DOHH2 (cell line): ENCODE measurements around the gene ARSD.
"Not testable (repeated sequence)": the region's sequence is repeated elsewhere in the genome, so short reads cannot be mapped to it uniquely, and the experiment has no call there.

Experiments used
- H3F3A ChIP-seq: fragments of 200-600 bp; sonication (generic), shearing (Covaris generic); 2 replicates; pipeline ENCODE4 v1.6.0; 2016; ENCODE audit warnings: antibody characterized with exemption, mild to moderate bottlenecking; ENCODE audit not compliant: control insufficient read depth, insufficient read depth
- H3K27ac ChIP-seq: fragments of 200-600 bp; sonication (generic); 2 replicates; pipeline ENCODE4 v1.5.1; 2014; ENCODE audit warnings: low read depth, mild to moderate bottlenecking, low read length, moderate library complexity
- H3K27me3 ChIP-seq: fragments of 200-600 bp; sonication (generic); 2 replicates; pipeline ENCODE4 v1.6.1; 2014; ENCODE audit warnings: mild to moderate bottlenecking, low read length, mixed read lengths; ENCODE audit not compliant: control insufficient read depth
- H3K36me3 ChIP-seq: fragments of 200-600 bp; sonication (generic); 2 replicates; pipeline ENCODE4 v1.6.1; 2014; ENCODE audit warnings: mild to moderate bottlenecking, low read length, moderate library complexity, mixed read lengths; ENCODE audit not compliant: control insufficient read depth
- H3K4me1 ChIP-seq: fragments of 200-600 bp; sonication (generic); 2 replicates; pipeline ENCODE4 v1.6.1; 2014; ENCODE audit warnings: mild to moderate bottlenecking, low read length, mixed read lengths; ENCODE audit not compliant: control insufficient read depth
- H3K4me2 ChIP-seq: fragments of 200-600 bp; sonication (generic); 2 replicates; pipeline ENCODE4 v1.6.0; 2014; ENCODE audit warnings: mild to moderate bottlenecking, low read length, moderate library complexity
- H3K4me3 ChIP-seq: fragments of 200-600 bp; sonication (generic); 2 replicates; pipeline ENCODE4 v1.5.1; 2014; ENCODE audit warnings: mild to moderate bottlenecking, low read length, mixed read lengths
- H3K79me2 ChIP-seq: fragments of 200-600 bp; sonication (generic); 2 replicates; pipeline ENCODE4 v1.6.1; 2014; ENCODE audit warnings: mild to moderate bottlenecking, low read length, mixed read lengths; ENCODE audit not compliant: control insufficient read depth
- H3K9me2 ChIP-seq: fragments of 200-600 bp; sonication (generic); replicated peaks from 2 replicates; pipeline ENCODE4 v1.6.1; 2014; ENCODE audit warnings: mild to moderate bottlenecking, low read length, mixed read lengths; ENCODE audit not compliant: control insufficient read depth
- H3K9me3 ChIP-seq: fragments of 200-600 bp; sonication (generic); 2 replicates; pipeline ENCODE4 v1.6.1; 2014; ENCODE audit warnings: antibody characterized with exemption, low read length, mixed read lengths; ENCODE audit not compliant: control insufficient read depth, insufficient read depth
- H4K20me1 ChIP-seq: fragments of 200-600 bp; sonication (generic); 2 replicates; pipeline ENCODE4 v1.6.0; 2014; ENCODE audit warnings: low read depth, mild to moderate bottlenecking, antibody characterized with exemption, low read length, moderate library complexity; ENCODE audit not compliant: control insufficient read depth, insufficient read depth
- EZH2phosphoT487 ChIP-seq: fragments of 200-600 bp; sonication (generic); IDR thresholded peaks from 2 replicates; pipeline ENCODE4 v1.6.1; 2017; ENCODE audit warnings: borderline replicate concordance, mild to moderate bottlenecking, antibody characterized with exemption, low read length, moderate library complexity, mixed read lengths
- TF ChIP-seq, protein P1 (sequence below): fragments of 200-600 bp; sonication (generic); IDR thresholded peaks from one replicate; pipeline ENCODE4 v1.5.1; 2014; ENCODE audit warnings: antibody characterized with exemption, mild to moderate bottlenecking, low read depth, low read length; ENCODE audit not compliant: poor library complexity, severe bottlenecking

The ARSD gene

DNA sequence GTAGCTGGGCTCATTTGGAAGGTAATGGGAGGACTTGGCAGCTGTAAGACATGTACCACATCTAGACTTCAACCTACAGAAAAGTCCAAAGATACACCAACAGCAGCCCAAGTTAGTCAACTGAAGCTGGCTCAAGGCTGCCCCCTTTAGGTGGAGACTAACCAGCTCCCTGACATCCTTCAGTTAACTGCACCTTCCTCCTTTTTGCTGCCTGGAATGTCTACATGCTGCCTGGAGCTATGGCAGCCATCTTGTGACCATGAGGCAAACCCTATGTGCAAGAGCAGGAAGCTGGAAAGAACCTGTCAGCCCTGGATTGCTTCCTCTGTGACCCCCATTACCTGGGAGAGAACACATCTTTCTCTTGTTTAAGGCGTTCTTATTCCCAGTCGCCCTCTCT is 25.8 kb downstream of the ARSD start:
- no peaks in the 10 kb centered on the region for H4K20me1 ChIP-seq
- H3K27me3 ChIP-seq, result no peaks in the 10 kb centered on the region
- H3K9me3 ChIP-seq, result no peaks in the 10 kb centered on the region
- TF ChIP-seq, protein P1, sequence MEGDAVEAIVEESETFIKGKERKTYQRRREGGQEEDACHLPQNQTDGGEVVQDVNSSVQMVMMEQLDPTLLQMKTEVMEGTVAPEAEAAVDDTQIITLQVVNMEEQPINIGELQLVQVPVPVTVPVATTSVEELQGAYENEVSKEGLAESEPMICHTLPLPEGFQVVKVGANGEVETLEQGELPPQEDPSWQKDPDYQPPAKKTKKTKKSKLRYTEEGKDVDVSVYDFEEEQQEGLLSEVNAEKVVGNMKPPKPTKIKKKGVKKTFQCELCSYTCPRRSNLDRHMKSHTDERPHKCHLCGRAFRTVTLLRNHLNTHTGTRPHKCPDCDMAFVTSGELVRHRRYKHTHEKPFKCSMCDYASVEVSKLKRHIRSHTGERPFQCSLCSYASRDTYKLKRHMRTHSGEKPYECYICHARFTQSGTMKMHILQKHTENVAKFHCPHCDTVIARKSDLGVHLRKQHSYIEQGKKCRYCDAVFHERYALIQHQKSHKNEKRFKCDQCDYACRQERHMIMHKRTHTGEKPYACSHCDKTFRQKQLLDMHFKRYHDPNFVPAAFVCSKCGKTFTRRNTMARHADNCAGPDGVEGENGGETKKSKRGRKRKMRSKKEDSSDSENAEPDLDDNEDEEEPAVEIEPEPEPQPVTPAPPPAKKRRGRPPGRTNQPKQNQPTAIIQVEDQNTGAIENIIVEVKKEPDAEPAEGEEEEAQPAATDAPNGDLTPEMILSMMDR, result no peak
- TF ChIP-seq EZH2phosphoT487, result no peak
- H3K9me2 ChIP-seq, result no peaks in the 10 kb centered on the region
- no peaks in the 10 kb centered on the region for H3K79me2 ChIP-seq
- H3K4me3 ChIP-seq, result no peak overlapping the region
- H3K27ac ChIP-seq, result no peak overlapping the region
- H3K4me2 ChIP-seq, result no peak overlapping the region
- no peaks in the 10 kb centered on the region for H3K36me3 ChIP-seq
- H3F3A ChIP-seq, result no peaks in the 10 kb centered on the region
- H3K4me1 ChIP-seq, result no peaks in the 10 kb centered on the region

DNA sequence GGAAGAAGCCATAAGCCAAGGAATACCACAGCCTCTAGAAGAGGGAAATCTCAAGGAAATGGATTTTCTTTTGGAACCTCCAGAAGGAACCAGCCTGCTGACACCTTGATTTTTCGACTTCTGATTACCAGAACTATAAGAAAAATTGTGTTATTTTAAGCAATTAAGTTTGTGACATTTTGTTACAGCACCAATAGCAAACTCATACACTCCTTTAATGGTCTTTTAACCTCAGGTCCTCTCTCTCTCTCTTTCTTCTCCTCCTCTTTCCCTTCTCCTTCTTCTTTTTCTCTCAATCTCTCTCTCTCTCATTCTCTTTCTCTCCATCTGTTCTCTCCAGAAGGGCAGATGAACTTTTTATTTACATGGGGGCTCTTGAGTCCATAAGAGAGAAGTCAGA is 26.3 kb downstream of the ARSD start:
- H3K27me3 ChIP-seq, result no peaks in the 10 kb centered on the region
- H3K4me1 ChIP-seq, result no peaks in the 10 kb centered on the region
- H4K20me1 ChIP-seq, result no peaks in the 10 kb centered on the region
- no peak for TF ChIP-seq EZH2phosphoT487
- no peak overlapping the region for H3K4me3 ChIP-seq
- no peaks in the 10 kb centered on the region for H3K36me3 ChIP-seq
- H3K9me3 ChIP-seq, result no peaks in the 10 kb centered on the region
- H3K27ac ChIP-seq, result no peak overlapping the region
- H3K9me2 ChIP-seq, result no peaks in the 10 kb centered on the region
- no peaks in the 10 kb centered on the region for H3K79me2 ChIP-seq
- no peaks in the 10 kb centered on the region for H3F3A ChIP-seq
- H3K4me2 ChIP-seq, result no peak overlapping the region

DNA sequence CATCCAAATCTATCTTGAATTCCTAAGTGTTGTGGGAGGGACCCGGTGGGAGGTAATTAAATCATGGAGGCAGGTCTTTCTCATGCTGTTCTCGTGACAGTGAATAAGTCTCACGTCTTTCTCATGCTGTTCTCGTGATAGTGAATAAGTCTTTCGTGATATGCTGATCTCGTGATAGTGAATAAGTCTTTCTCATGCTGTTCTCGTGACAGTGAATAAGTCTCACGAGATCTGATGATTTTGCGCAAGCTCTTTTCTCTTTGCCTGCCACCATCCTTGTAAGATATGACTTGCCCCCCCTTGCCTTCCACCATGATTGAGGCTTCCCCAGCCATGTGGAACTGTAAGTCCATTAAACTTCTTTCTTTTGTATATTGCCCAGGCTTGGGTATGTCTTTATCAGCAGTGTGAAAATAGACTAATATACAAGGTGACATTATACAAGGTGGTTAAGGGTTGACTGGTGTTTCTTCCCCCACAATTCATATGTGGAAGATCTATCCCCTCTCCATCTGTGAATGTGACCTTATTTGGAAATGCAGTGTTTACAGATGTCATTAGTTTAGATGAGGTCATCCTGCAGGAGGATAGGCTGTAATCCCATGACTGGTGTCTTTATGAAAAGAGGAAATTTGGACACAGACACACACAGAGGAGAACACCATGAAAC is 27.6 kb downstream of the ARSD start:
- Histone ChIP-seq H3K79me2 (no peaks in the 10 kb centered on the region), H3K4me1 (no peaks in the 10 kb centered on the region), H3F3A (no peaks in the 10 kb centered on the region), H3K9me2 (no peaks in the 10 kb centered on the region), H3K9me3 (no peaks in the 10 kb centered on the region), H3K36me3 (no peaks in the 10 kb centered on the region), H3K27me3 (no peaks in the 10 kb centered on the region), H3K4me3 (no peak overlapping the region), H4K20me1 (no peaks in the 10 kb centered on the region), H3K4me2 (no peak overlapping the region), H3K27ac (no peak overlapping the region)
- TF ChIP-seq, protein P1, result no peak
- TF ChIP-seq EZH2phosphoT487, result no peak

DNA sequence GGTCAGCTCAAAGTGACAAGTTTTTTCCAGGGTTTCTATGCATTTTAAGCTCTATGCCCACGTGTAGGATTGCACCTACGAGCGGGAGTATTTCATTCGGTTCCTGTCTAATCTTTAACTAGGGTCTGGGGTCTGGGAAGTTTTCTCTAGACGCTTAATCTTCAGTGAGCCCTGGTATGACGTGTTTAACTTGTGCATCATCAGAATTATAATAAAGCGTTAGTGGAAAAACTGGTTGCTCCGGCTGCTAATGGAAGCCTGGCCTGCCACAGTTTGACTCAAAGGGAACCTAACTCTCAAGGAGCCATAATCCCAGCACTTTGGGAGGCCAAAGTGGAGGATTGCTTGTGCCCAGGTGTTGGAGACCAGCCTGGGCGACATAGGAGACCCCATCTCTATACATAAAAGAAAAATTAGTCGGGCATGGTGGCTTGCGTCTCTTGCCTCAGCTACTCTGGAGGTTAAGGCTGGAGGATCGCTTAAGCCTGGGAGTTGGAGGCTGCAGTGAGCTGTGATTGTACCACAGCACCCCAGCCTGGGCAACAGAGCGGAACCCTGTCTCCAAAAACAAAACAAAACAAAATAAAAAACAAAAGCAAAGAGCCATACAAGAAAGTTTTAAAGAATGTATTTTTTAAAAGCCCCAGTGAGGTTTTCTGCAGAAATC is 30.2 kb downstream of the ARSD start:
- Histone ChIP-seq H3K4me1 (no peaks in the 10 kb centered on the region), H3K27ac (no peak overlapping the region), H3K9me3 (no peaks in the 10 kb centered on the region), H4K20me1 (no peaks in the 10 kb centered on the region), H3K79me2 (no peaks in the 10 kb centered on the region), H3K27me3 (no peaks in the 10 kb centered on the region), H3K9me2 (no peaks in the 10 kb centered on the region), H3K4me3 (no peak overlapping the region), H3F3A (no peaks in the 10 kb centered on the region), H3K36me3 (no peaks in the 10 kb centered on the region), H3K4me2 (no peak overlapping the region)
- TF ChIP-seq, protein P1, result no peak
- no peak for TF ChIP-seq EZH2phosphoT487

DNA sequence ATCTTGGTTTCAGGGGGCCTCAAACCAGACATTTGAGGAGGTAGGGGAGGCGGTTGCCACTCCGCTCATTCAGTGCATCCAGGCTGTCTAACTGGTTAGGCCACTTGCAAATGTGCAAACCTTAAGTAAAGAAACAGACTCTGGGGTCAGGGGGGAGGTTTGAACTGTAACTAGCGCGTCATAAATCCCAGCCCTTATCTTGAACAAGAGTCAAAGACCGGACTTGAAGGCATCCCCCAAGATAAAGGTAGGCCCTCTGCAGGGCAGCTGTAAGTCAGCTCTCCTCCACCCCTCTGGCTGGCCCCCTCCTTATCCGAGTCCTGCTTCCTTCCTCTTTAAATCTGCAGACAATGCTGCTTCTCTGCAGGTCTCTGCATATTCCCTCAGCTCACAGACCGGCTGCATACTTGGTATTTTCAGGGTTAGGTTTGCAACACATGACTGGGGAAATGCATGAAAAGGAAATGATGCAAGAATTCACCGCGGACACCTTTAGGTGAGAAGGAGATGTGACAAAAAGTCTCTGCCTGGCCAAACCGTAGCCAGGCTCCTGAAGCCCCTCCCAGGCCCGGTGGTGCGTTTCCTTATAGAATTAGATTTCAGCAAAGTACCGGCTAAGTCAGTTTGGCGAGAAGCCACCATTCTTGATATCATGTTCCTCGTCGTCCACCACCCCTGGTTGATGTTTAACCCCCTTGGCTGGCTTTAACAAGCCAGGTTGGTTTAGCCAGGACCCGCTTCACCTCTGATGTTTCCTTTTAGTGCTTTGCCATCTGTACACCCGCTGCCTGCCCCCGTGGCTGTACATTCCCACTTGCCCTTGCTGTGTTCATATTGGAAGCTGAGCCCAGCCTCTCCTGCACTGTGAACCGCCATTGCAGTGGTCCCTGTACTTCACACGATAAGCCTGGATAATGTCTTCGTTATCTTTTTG is 31.2 kb downstream of the ARSD start:
- H3K9me3 ChIP-seq, H4K20me1 ChIP-seq, H3F3A ChIP-seq, H3K4me3 ChIP-seq, H3K79me2 ChIP-seq, H3K4me1 ChIP-seq, H3K27me3 ChIP-seq, H3K9me2 ChIP-seq, H3K36me3 ChIP-seq, H3K4me2 ChIP-seq, H3K27ac ChIP-seq: not testable (repeated sequence)
